Endothelial cell of umbilical vein (primary cell): Measurements from ENCODE around the gene ZG16B. TPM values are rescaled to one million over a fixed set of nuclear protein-coding genes. Genes with fewer than 3 reads are reported as not detected.

Experiments
- BruUV-seq: library from RNA; stranded (reverse); fragments of 400-500 nt; replicated peaks from 2 replicates; lab custom pipeline; 2021; lab: Mats Ljungman, UMichigan
- CTCF ChIA-PET: fragments of 300-600, 350-600 bp; sonication (Branson Sonifier 250); formaldehyde crosslinking; loops from one replicate; lab custom pipeline; 2021; ENCODE audit warnings: antibody characterized with exemption, inconsistent platforms; lab: Charles Lee
- POLR2A ChIA-PET: fragments of 300-600, 350-600 bp; sonication (Branson Sonifier 250); formaldehyde crosslinking; loops from one replicate; lab custom pipeline; 2021; ENCODE audit warnings: antibody characterized with exemption, inconsistent platforms; lab: Charles Lee
- DNase-seq: peaks from one replicate; pipeline ENCODE4 v3.0.0-alpha.2; 2011; ENCODE audit warnings: low read depth, low spot score
- FAIRE-seq: peaks from 2 replicates; lab custom pipeline; 2011; peaks lifted over from hg19 to GRCh38; lab: Jason Lieb, UNC
- H2AFZ ChIP-seq: 2 replicates; pipeline ENCODE4 v1.6.0; 2012; ENCODE audit warnings: low read depth, low read length, control low read depth, inconsistent platforms
- H3K27ac ChIP-seq: 2 replicates; pipeline ENCODE4 v1.5.1; 2011; ENCODE audit warnings: low read depth, mild to moderate bottlenecking, control low read depth, low read length, moderate library complexity; ENCODE audit not compliant: insufficient read depth
- H3K27me3 ChIP-seq, 2 experiments: 2 replicates each; pipeline versions ENCODE4 v1.6.0 to v1.6.1; 2011; ENCODE audit warnings: low read length in 2 of 2, mixed read lengths in 1 of 2; ENCODE audit not compliant: control insufficient read depth in 2 of 2, insufficient read depth in 2 of 2
- H3K36me3 ChIP-seq, 2 experiments: 2 replicates in 1 of 2; 3 replicates in 1 of 2; pipeline ENCODE4 v1.5.1; 2011; ENCODE audit warnings: low read length in 2 of 2, mild to moderate bottlenecking in 1 of 2, moderate library complexity in 1 of 2; ENCODE audit not compliant: control insufficient read depth in 2 of 2, insufficient read depth in 2 of 2; ENCODE audit errors: extremely low read depth in 1 of 2
- H3K4me1 ChIP-seq: 3 replicates; pipeline ENCODE4 v1.5.1; 2011; ENCODE audit warnings: mild to moderate bottlenecking, low read length; ENCODE audit not compliant: control insufficient read depth, insufficient read depth; ENCODE audit errors: extremely low read depth
- H3K4me2 ChIP-seq: 2 replicates; pipeline ENCODE4 v1.6.1; 2011; ENCODE audit warnings: low read length, control low read depth, mixed read lengths; ENCODE audit not compliant: insufficient read depth
- H3K4me3 ChIP-seq, 3 experiments: fragments of 200-600 bp in 1 of 3; sonication (generic), shearing (Covaris generic) in 1 of 3; replicated peaks in 1 of 3; 2 replicates each; pipeline ENCODE4 v1.5.1; 2011 to 2016; ENCODE audit warnings: control low read depth in 3 of 3, low read length in 3 of 3, mild to moderate bottlenecking in 2 of 3, inconsistent platforms in 1 of 3, low read depth in 1 of 3, moderate library complexity in 1 of 3; ENCODE audit not compliant: insufficient read depth in 1 of 3
- H3K79me2 ChIP-seq: 2 replicates; pipeline ENCODE4 v1.6.0; 2012; ENCODE audit warnings: low read length, inconsistent platforms; ENCODE audit not compliant: control insufficient read depth, insufficient read depth
- H3K9ac ChIP-seq: replicated peaks from 2 replicates; pipeline ENCODE3; 2011; ENCODE audit warnings: low read length, control low read depth; ENCODE audit not compliant: insufficient read depth; ENCODE audit errors: extremely low read depth
- H3K9me1 ChIP-seq: replicated peaks from 3 replicates; pipeline ENCODE4 v1.6.0; 2011; ENCODE audit warnings: mild to moderate bottlenecking, low read length; ENCODE audit not compliant: control insufficient read depth, insufficient read depth; ENCODE audit errors: extremely low read depth
- H3K9me3 ChIP-seq: replicated peaks from 2 replicates; pipeline ENCODE4 v1.5.1; 2012; ENCODE audit warnings: low read length, inconsistent platforms; ENCODE audit not compliant: control insufficient read depth, insufficient read depth
- H4K20me1 ChIP-seq: replicated peaks from 2 replicates; pipeline ENCODE3; 2011; ENCODE audit warnings: mild to moderate bottlenecking, low read length; ENCODE audit not compliant: control insufficient read depth, insufficient read depth; ENCODE audit errors: extremely low read depth
- EZH2 ChIP-seq: IDR thresholded peaks from 2 replicates; pipeline ENCODE4 v1.6.1; 2012; ENCODE audit warnings: borderline replicate concordance, low read depth, mild to moderate bottlenecking, moderate library complexity, low read length, inconsistent platforms; ENCODE audit not compliant: severe bottlenecking
- FOS ChIP-seq: IDR thresholded peaks from 2 replicates; pipeline ENCODE4 v1.6.1; 2011; ENCODE audit warnings: mild to moderate bottlenecking, low read length, moderate library complexity, borderline replicate concordance; ENCODE audit not compliant: insufficient read depth
- MYC ChIP-seq: IDR thresholded peaks from one replicate; pipeline ENCODE4 v1.6.1; 2011; ENCODE audit warnings: mild to moderate bottlenecking, low read depth, low read length
- POLR2AphosphoS5 ChIP-seq: IDR thresholded peaks from 2 replicates; pipeline ENCODE4 v1.6.1; 2012; ENCODE audit warnings: low read depth, mild to moderate bottlenecking, control low read depth, low read length, moderate library complexity; ENCODE audit not compliant: insufficient read depth
- dilution Hi-C: fragments of 300-500 bp; cut with MboI; formaldehyde crosslinking; loops from one replicate; pipeline ENCODE4 v1.15.0; 2019; ENCODE audit warnings: low sequenced_read_pairs; ENCODE audit not compliant: extremely low pct_ligation_motif_present
- intact Hi-C: fragments of 100-400 bp; cut with micrococcal nuclease; formaldehyde crosslinking; loops from one replicate; pipeline ENCODE4 v1.10.0; 2022
- polyA plus RNA-seq, 4 experiments: library from polyadenylated mRNA; depleted of rRNA in 3 of 4; stranded (reverse) in 3 of 4; unstranded in 1 of 4; fragments of >200 nt; gene quantifications; 2 replicates each; pipeline versions ENCODE4 v1.2.1 to v1.2.3, GENCODE V29; 2011 to 2012; ENCODE audit warnings: missing spikeins in 1 of 4
- total RNA-seq: library from RNA; stranded (reverse); gene quantifications from 2 replicates; pipeline ENCODE4 v1.2.3, GENCODE V29; 2021
- TF ChIP-seq, protein P1 (sequence below): IDR thresholded peaks from 2 replicates; pipeline ENCODE4 v1.6.1; 2011; ENCODE audit not compliant: insufficient read depth, insufficient read length
- TF ChIP-seq, protein P2 (sequence below), 2 donors: IDR thresholded peaks; 1 replicate in 1 of 2; 2 replicates in 1 of 2; pipeline ENCODE4 v1.5.1; 2011; ENCODE audit warnings: low read length in 2 of 2, mild to moderate bottlenecking in 2 of 2, moderate library complexity in 2 of 2, control low read depth in 1 of 2, inconsistent platforms in 1 of 2, low read depth in 1 of 2; ENCODE audit not compliant: insufficient read depth in 1 of 2; ENCODE audit errors: extremely low read depth in 1 of 2

Gene ZG16B
- total and polyA plus RNA-seq, 2 donors (not counting 3 experiments of a cell fraction or from before 2014, with no cell fraction given): 0.22 TPM; not detected in 1

- no peaks in the 10 kb centered on the region for H3K79me2 ChIP-seq
- dilution Hi-C loops (no loop called here), intact Hi-C loops (no loop called here)
- H3K27me3 ChIP-seq: peaks cover 6 to 10% of the 10 kb centered on the region in 2 experiments
- H3K9me1 ChIP-seq: no peaks in the 10 kb centered on the region
- BruUV-seq: no TSS peak
- H3K27ac ChIP-seq: no peak overlapping the region
- H3K9ac ChIP-seq: no peak overlapping the region
- CTCF ChIA-PET: interaction anchor here (0.9 kb wide), 1 partner anchor 9 kb away, joined by 4 read pairs; no protein-coding TSS in a partner anchor
- H3K4me2 ChIP-seq: no peak overlapping the region
- H3K9me3 ChIP-seq: no peaks in the 10 kb centered on the region
- H3K4me1 ChIP-seq: no peaks in the 10 kb centered on the region
- FAIRE-seq (no peak), DNase-seq (no peak)
- POLR2A ChIA-PET: no interaction called here
- H3K4me3 ChIP-seq: no peak overlapping the region
- no peak overlapping the region for H2AFZ ChIP-seq
- TF ChIP-seq, protein P1, sequence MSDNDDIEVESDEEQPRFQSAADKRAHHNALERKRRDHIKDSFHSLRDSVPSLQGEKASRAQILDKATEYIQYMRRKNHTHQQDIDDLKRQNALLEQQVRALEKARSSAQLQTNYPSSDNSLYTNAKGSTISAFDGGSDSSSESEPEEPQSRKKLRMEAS: no peak
- TF ChIP-seq POLR2AphosphoS5: no peak
- no peak for TF ChIP-seq EZH2
- TF ChIP-seq FOS: no peak
- TF ChIP-seq MYC: no peak
- TF ChIP-seq, protein P2, sequence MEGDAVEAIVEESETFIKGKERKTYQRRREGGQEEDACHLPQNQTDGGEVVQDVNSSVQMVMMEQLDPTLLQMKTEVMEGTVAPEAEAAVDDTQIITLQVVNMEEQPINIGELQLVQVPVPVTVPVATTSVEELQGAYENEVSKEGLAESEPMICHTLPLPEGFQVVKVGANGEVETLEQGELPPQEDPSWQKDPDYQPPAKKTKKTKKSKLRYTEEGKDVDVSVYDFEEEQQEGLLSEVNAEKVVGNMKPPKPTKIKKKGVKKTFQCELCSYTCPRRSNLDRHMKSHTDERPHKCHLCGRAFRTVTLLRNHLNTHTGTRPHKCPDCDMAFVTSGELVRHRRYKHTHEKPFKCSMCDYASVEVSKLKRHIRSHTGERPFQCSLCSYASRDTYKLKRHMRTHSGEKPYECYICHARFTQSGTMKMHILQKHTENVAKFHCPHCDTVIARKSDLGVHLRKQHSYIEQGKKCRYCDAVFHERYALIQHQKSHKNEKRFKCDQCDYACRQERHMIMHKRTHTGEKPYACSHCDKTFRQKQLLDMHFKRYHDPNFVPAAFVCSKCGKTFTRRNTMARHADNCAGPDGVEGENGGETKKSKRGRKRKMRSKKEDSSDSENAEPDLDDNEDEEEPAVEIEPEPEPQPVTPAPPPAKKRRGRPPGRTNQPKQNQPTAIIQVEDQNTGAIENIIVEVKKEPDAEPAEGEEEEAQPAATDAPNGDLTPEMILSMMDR (IDR thresholded peaks at IDR 0.05; ENCODE audit: extremely low read depth in 1 of 2, insufficient read depth in 1 of 2, low read depth in 1 of 2, low read length in 2 of 2): no peak
- no peaks in the 10 kb centered on the region for H4K20me1 ChIP-seq
- H3K36me3 ChIP-seq: no peaks in the 10 kb centered on the region
These were observed 39.5 kb upstream of the ZG16B start for GRCh38 chr16:2790631-2791030.
